Breast epithelium (tissue), 4 donors: Measurements from ENCODE around the gene HESX1. TPM values are rescaled to one million over a fixed set of nuclear protein-coding genes. Genes with fewer than 3 reads are reported as not detected.

ENCODE experiments used
- DNase-seq, 2 donors: peaks; one replicate each; pipeline ENCODE4 v3.0.0-alpha.2; 2019; ENCODE audit warnings: low spot score in 2 of 2
- H3K27ac ChIP-seq, 2 donors: fragments of 200-600 bp; sonication (generic) in 1 of 2; one replicate each; pipeline ENCODE4 v1.5.1; 2016 to 2019; ENCODE audit warnings: mild to moderate bottlenecking in 1 of 2
- H3K27me3 ChIP-seq, 2 donors: fragments of 200-600 bp; sonication (generic) in 1 of 2; one replicate each; pipeline versions ENCODE4 v1.5.1 to v1.6.0; 2017 to 2019; ENCODE audit warnings: control low read depth in 1 of 2, mild to moderate bottlenecking in 1 of 2
- H3K36me3 ChIP-seq: fragments of 200-600 bp; one replicate; pipeline ENCODE4 v1.5.1; 2019
- H3K4me1 ChIP-seq, 2 donors: fragments of 200-600 bp; sonication (generic); one replicate each; pipeline ENCODE4 v1.5.1; 2016 to 2019; ENCODE audit warnings: control low read depth in 1 of 2
- H3K4me3 ChIP-seq, 3 donors: fragments of 200-600 bp; sonication (generic); 1 replicate in 2 of 3; 2 replicates in 1 of 3; pipeline ENCODE4 v1.5.1; 2016 to 2019; ENCODE audit warnings: mild to moderate bottlenecking in 3 of 3, moderate library complexity in 2 of 3
- H3K9me3 ChIP-seq, 2 donors: fragments of 200-600 bp; sonication (generic) in 1 of 2; one replicate each; pipeline ENCODE4 v1.5.1; 2016 to 2019; ENCODE audit warnings: control low read depth in 1 of 2
- CTCF ChIP-seq, 3 donors: fragments of 450-650 bp; IDR thresholded peaks; one replicate each; pipeline ENCODE4 v1.5.1; 2016 to 2017; ENCODE audit warnings: antibody characterized with exemption in 3 of 3, mild to moderate bottlenecking in 3 of 3, moderate library complexity in 3 of 3
- POLR2A ChIP-seq: fragments of 450-650 bp; IDR thresholded peaks from one replicate; pipeline ENCODE4 v1.6.1; 2016; ENCODE audit warnings: antibody characterized with exemption, mild to moderate bottlenecking, moderate library complexity
- POLR2AphosphoS5 ChIP-seq, 3 donors: sonication (generic); formaldehyde crosslinking; IDR thresholded peaks; one replicate each; pipeline ENCODE4 v1.6.1; 2017; ENCODE audit warnings: antibody characterized with exemption in 3 of 3
- intact Hi-C: fragments of 100-400 bp; cut with DNase I; formaldehyde crosslinking; loops from one replicate; pipeline ENCODE4 v1.15.1; 2023; ENCODE audit warnings: low total_unique reads
- total RNA-seq, 3 donors: library from RNA; depleted of rRNA; stranded (reverse); fragments of >200 nt; gene quantifications; one replicate each; pipeline ENCODE4 v1.1.0, GENCODE V29; 2016

The HESX1 gene
- total RNA-seq, 3 donors from 2014 or later = 0.48 to 1.3 (median 0.66) TPM

GRCh38 chr3:57168151-57168550 lies 31.6 kb downstream of the HESX1 start:
- Histone ChIP-seq H3K36me3 (no peaks in the 10 kb centered on the region), H3K9me3 (no peaks in the 10 kb centered on the region), H3K4me1 (peaks cover 0 to 4% of the 10 kb centered on the region in 2 donors), H3K27me3 (no peaks in the 10 kb centered on the region), H3K4me3 (no peak overlapping the region), H3K27ac (no peak overlapping the region)
- intact Hi-C loops = no loop called here
- DNase-seq = no peak
- TF ChIP-seq POLR2A = no peak
- TF ChIP-seq POLR2AphosphoS5 (IDR thresholded peaks at IDR 0.05) = no peak
- TF ChIP-seq CTCF (IDR thresholded peaks at IDR 0.05) = no peak

DNA sequence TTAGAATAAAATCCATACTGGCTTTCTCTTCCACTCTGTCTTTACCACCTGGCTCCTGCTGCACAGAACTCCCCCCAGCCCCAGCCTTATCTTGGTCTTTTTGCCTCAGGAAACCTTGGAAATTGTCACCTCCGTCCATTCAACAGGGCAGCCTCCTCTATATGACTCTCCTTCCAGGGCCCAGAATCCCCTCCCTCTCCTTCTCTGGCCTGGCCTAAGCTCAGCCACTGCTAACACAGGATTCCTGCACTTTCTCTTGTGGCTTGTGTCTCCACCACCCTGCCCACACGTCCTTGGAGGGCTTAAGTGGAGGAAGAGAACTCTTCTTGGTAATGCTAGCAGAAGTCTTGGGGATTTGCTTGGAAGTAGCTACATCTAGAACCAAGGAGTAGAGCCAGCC lies 33.1 kb downstream of the HESX1 start:
- intact Hi-C loops = no loop called here
- H3K27ac ChIP-seq = no peak overlapping the region
- H3K4me3 ChIP-seq = no peak overlapping the region
- H3K36me3 ChIP-seq = no peaks in the 10 kb centered on the region
- no peak for DNase-seq
- TF ChIP-seq POLR2A (no peak), POLR2AphosphoS5 (IDR thresholded peaks at IDR 0.05) (no peak), CTCF (IDR thresholded peaks at IDR 0.05) (no peak)
- no peaks in the 10 kb centered on the region for H3K9me3 ChIP-seq
- no peaks in the 10 kb centered on the region for H3K27me3 ChIP-seq
- peaks cover 0 to 4% of the 10 kb centered on the region in 2 donors for H3K4me1 ChIP-seq

DNA sequence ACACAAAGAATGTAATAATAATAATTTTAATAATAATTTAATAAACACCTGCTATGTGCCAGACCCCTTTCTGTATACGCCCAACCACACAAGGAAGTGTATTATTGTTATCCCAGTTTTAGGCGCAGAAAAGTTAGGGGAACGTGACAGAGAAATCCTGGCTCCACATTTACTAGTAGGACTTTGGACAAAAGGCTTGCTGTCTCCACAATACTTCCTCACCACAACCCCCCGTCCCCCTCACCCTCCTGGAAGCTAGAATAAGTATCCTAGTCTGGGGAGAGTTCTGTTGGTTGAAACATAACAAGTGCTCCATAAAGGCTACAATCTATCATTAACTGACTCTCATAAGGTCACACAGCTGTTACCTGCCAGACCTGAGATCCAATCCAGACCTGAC lies 34.1 kb downstream of the HESX1 start:
- Histone ChIP-seq H3K4me1 (peaks cover 4 to 6% of the 10 kb centered on the region in 2 donors), H3K27me3 (no peaks in the 10 kb centered on the region), H3K9me3 (no peaks in the 10 kb centered on the region), H3K27ac (no peak overlapping the region), H3K36me3 (no peaks in the 10 kb centered on the region), H3K4me3 (peak overlapping the region in 2 of 3 donors; percentile 79 to 87)
- intact Hi-C loops = no loop called here
- no peak for TF ChIP-seq CTCF (IDR thresholded peaks at IDR 0.05)
- TF ChIP-seq POLR2AphosphoS5 (IDR thresholded peaks at IDR 0.05) = no peak
- TF ChIP-seq POLR2A = no peak
- no peak for DNase-seq

GRCh38 chr3:57164657-57165573 lies 34.9 kb downstream of the HESX1 start, which contains the start of gene IL17RD:
Gene IL17RD, minus strand, starts transcription at chr3:57165353. Its CDS starts 67 bp downstream, at chr3:57165286.
- Histone ChIP-seq H3K4me3 (peak within 1 kb of the TSS; percentile 78 to 87 (median 79)), H3K36me3 (no peaks in the 10 kb centered on the region), H3K9me3 (no peaks in the 10 kb centered on the region), H3K27me3 (no peaks in the 10 kb centered on the region), H3K4me1 (peaks cover 4 to 10% of the 10 kb centered on the region in 2 donors), H3K27ac (peak within 1 kb of the TSS; percentile 76 to 83)
- TF ChIP-seq CTCF (IDR thresholded peaks at IDR 0.05) (no peak), POLR2A (no peak), POLR2AphosphoS5 (IDR thresholded peaks at IDR 0.05) (no peak)
- intact Hi-C loops = no loop called here
- DNase-seq = peak; percentile 60 to 69

DNA sequence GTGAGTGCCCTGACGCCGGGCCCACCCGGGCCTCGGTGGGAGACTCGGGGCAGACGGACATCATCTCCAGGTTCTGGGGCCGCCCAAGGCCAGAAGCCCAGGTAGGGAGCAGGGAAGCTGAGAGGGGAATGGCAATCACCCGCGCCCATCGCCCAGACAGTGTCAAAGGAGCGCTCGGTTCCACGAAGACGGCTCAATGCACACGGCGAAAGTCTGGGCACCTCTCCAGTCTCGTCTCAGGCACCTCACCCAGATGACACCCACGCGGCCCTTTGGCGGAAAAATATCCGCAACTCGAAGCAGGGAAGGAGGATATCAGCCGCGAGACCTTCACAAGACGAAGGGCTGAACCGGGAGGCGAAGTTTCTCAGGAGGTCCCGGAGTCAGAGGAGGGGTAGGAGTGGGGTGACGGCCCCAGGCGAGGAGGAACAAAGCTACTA lies 35.5 kb downstream of the HESX1 start:
- TF ChIP-seq POLR2AphosphoS5 (IDR thresholded peaks at IDR 0.05) = no peak
- no peak for TF ChIP-seq POLR2A
- TF ChIP-seq CTCF (IDR thresholded peaks at IDR 0.05) = no peak
- Histone ChIP-seq H3K4me3 (peak overlapping the region; percentile 78 to 87 (median 79)), H3K4me1 (peaks cover 4 to 14% of the 10 kb centered on the region in 2 donors), H3K27ac (peak overlapping the region; percentile 76 to 83), H3K27me3 (no peaks in the 10 kb centered on the region), H3K9me3 (no peaks in the 10 kb centered on the region), H3K36me3 (no peaks in the 10 kb centered on the region)
- peak in 1 of 2 donors; percentile 58 for DNase-seq
- intact Hi-C loops = no loop called here
